ENCODE measurements around the gene HAUS7. TPM values are rescaled to one million over a fixed set of nuclear protein-coding genes. Genes with fewer than 3 reads are reported as not detected.
A peak's percentile ranks its signal among the peaks of the same experiment; 100 is the strongest.

HAUS7 gene
- total RNA-seq, 1 experiment from 2014 or later = 46.5 TPM

- TF ChIP-seq ERG (CRISPR knock-in tag; IDR thresholded peaks at IDR 0.05) (no peak), NFYB (CRISPR knock-in tag; conservative IDR thresholded peaks at IDR 0.05; ENCODE audit: low read depth) (no peak), ZNF671 (CRISPR knock-in tag; IDR thresholded peaks at IDR 0.05) (no peak), SOX15 (CRISPR knock-in tag; IDR thresholded peaks at IDR 0.05) (no peak), ZBTB21 (CRISPR knock-in tag; IDR thresholded peaks at IDR 0.05; ENCODE audit: borderline replicate concordance) (no peak), ZNF317 (CRISPR knock-in tag; IDR thresholded peaks at IDR 0.05; ENCODE audit: borderline replicate concordance, low read depth) (no peak)
Measured at GRCh38 chrX:153477901-153478300, 7.5 kb upstream of the HAUS7 start (continued).

- TF ChIP-seq CBFB (CRISPR knock-in tag; IDR thresholded peaks at IDR 0.05; ENCODE audit: low read depth) = no peak
- TF ChIP-seq, protein P1, sequence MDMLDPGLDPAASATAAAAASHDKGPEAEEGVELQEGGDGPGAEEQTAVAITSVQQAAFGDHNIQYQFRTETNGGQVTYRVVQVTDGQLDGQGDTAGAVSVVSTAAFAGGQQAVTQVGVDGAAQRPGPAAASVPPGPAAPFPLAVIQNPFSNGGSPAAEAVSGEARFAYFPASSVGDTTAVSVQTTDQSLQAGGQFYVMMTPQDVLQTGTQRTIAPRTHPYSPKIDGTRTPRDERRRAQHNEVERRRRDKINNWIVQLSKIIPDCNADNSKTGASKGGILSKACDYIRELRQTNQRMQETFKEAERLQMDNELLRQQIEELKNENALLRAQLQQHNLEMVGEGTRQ (CRISPR knock-in tag; IDR thresholded peaks at IDR 0.05) = no peak
- no peak for TF ChIP-seq ETV6 (CRISPR knock-in tag; IDR thresholded peaks at IDR 0.05)
- TF ChIP-seq, protein P2, sequence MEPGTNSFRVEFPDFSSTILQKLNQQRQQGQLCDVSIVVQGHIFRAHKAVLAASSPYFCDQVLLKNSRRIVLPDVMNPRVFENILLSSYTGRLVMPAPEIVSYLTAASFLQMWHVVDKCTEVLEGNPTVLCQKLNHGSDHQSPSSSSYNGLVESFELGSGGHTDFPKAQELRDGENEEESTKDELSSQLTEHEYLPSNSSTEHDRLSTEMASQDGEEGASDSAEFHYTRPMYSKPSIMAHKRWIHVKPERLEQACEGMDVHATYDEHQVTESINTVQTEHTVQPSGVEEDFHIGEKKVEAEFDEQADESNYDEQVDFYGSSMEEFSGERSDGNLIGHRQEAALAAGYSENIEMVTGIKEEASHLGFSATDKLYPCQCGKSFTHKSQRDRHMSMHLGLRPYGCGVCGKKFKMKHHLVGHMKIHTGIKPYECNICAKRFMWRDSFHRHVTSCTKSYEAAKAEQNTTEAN (CRISPR knock-in tag; IDR thresholded peaks at IDR 0.05) = no peak
- TF ChIP-seq, protein P3, sequence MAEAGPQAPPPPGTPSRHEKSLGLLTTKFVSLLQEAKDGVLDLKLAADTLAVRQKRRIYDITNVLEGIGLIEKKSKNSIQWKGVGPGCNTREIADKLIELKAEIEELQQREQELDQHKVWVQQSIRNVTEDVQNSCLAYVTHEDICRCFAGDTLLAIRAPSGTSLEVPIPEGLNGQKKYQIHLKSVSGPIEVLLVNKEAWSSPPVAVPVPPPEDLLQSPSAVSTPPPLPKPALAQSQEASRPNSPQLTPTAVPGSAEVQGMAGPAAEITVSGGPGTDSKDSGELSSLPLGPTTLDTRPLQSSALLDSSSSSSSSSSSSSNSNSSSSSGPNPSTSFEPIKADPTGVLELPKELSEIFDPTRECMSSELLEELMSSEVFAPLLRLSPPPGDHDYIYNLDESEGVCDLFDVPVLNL (CRISPR knock-in tag; IDR thresholded peaks at IDR 0.05; ENCODE audit: borderline replicate concordance, low read depth) = no peak
- TF ChIP-seq HMGA2 (CRISPR knock-in tag; IDR thresholded peaks at IDR 0.05) = no peak
- POLR2A ChIA-PET = no interaction called here
- ATAC-seq = no peak; the same call in 1 of the 2 replicates
Measured at GRCh38 chrX:153477364-153477857, 7.0 kb upstream of the HAUS7 start.

DNA sequence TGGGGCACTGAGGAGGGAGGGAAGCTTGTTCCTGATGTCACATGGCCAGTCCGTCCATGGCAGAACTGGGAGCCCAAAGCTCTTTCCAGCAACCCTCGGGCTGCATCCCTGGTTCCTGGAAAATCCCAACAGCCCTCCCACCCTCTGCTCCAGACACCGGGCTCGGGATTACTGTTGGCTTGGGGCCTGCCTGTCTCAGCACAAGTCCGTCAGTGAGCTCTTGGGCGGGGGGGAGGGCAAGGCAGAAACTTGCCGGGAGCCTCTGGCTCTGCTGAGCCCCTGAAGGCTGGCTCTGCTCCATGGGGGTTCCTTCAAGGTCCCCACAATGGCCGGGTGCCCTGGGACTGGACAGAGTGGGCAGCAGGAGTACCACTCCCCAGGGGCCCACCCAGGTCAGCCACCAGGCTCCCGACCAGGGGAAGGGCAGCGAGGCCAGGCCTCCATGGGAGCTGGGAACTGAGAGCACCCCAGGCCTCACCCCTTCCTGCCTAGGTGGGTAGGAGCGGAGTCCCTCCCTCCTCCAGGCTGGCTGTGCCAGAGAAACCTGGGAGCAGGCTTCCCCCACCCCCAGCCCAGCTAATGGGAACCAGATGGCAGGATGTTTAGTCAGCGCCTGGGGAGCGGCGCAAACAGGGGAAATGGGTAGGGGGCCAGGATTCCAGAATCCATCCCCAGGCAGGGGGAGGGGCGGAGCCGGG lies 6.4 kb upstream of the HAUS7 start:
- Mint-ChIP-seq H3K27ac (no peak overlapping the region), H3K4me3 (no peak overlapping the region), H3K36me3 (no peaks in the 10 kb centered on the region), H3K27me3 (ENCODE audit: low read depth) (peaks cover 36% of the 10 kb centered on the region), H3K9me3 (no peaks in the 10 kb centered on the region), H3K4me1 (peaks cover 15% of the 10 kb centered on the region)
- ChIA-PET POLR2A (no interaction called here), CTCF (interaction anchor here (0.6 to 1.3 kb wide), 8 partner anchors 14 to 168 kb away, joined by 3 to 7 read pairs (median 4); partner anchors contain the start of gene BGN)
- DNase-seq (ENCODE audit: low spot score) = no peak
- peak; percentile 49 for ATAC-seq
- TF ChIP-seq, protein P4, sequence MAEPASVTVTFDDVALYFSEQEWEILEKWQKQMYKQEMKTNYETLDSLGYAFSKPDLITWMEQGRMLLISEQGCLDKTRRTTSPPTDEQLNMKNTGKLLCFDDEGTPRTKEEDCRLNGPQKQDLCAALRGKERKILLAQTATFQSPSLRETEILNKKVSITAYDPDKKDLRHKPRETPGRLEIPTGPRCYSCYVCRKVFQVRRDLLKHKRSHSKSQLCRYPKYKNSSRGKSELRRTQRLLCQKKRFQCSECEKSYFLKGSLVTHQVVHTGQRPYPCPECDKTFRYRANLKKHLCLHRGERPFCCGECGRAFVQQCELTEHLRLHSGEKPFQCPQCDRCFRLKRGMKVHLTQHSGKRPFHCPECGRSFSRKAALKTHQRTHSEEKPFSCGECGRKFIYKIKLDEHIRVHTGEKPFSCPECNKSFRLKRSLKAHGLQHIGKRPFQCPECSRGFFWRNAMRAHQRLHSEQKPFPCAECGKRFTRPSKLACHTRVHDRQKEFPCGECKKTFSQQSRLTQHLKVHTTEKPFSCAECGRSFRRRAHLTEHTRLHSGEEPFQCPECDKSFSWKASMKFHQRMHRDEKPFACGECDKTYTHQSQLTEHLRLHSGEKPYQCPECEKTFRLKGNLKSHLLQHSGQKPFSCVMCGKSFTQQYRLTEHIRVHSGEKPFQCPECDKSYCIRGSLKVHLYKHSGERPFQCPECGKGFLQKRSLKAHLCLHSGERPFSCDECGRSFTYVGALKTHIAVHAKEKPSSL (CRISPR knock-in tag; conservative IDR thresholded peaks at IDR 0.05) = no peak
- TF ChIP-seq SP1 (CRISPR knock-in tag; conservative IDR thresholded peaks at IDR 0.05) (no peak), ZNF423 (CRISPR knock-in tag; IDR thresholded peaks at IDR 0.05) (peak; percentile 10; the same call in 1 of the 2 replicates)

More at GRCh38 chrX:153477364-153477857, 7.0 kb upstream of the HAUS7 start:
- no peak for DNase-seq (ENCODE audit: low spot score)
- H3K27ac Mint-ChIP-seq = no peak overlapping the region
- peaks cover 36% of the 10 kb centered on the region for H3K27me3 Mint-ChIP-seq (ENCODE audit: low read depth)
- H3K36me3 Mint-ChIP-seq = no peaks in the 10 kb centered on the region
- no peaks in the 10 kb centered on the region for H3K9me3 Mint-ChIP-seq
- peaks cover 15% of the 10 kb centered on the region for H3K4me1 Mint-ChIP-seq
- CTCF ChIA-PET = interaction anchor here (0.6 to 1.3 kb wide), 4 partner anchors 8 to 167 kb away, joined by 3 to 7 read pairs (median 6); no protein-coding TSS in a partner anchor
- H3K4me3 Mint-ChIP-seq = no peak overlapping the region

All from WTC11 (cell line).